Right kidney (tissue), 9 donors: ENCODE data around the gene TMC8.
"Not testable (repeated sequence)": the region's sequence is repeated elsewhere in the genome, so short reads cannot be mapped to it uniquely, and the experiment has no call there.

Experiments
- DNase-seq: peaks from one replicate; pipeline ENCODE4 v3.0.0-alpha.2; 2016
- long read RNA-seq, 8 donors: transcript quantifications; one replicate each; lab custom pipeline, GENCODE V29; 2026

The TMC8 gene
- long read RNA-seq, donor 1: 0 reads
- long read RNA-seq, donor 2: 0 reads
- long read RNA-seq, donor 3: 0 reads
- long read RNA-seq, donor 4: 0 reads
- long read RNA-seq, donor 5: 0 reads
- long read RNA-seq, donor 6: 0 reads
- long read RNA-seq, donor 7: 0 reads
- long read RNA-seq, donor 8: 0 reads

- no peak for DNase-seq
Observed at GRCh38 chr17:78130437-78131101, at the start of gene TMC8. TMC8 (plus strand) TSS chr17:78130771; CDS start chr17:78131589, 818 bp downstream.

GRCh38 chr17:78081551-78081950 lies 49.0 kb upstream of the TMC8 start:
- DNase-seq: no peak

- DNase-seq: not testable (repeated sequence)
Observed at GRCh38 chr17:78082355-78082872, 48.2 kb upstream of the TMC8 start.

- DNase-seq: no peak
Observed at GRCh38 chr17:78082988-78083387, 47.6 kb upstream of the TMC8 start.

GRCh38 chr17:78086740-78087139 lies 43.8 kb upstream of the TMC8 start:
- DNase-seq: no peak

GRCh38 chr17:78088529-78088928 lies 42.0 kb upstream of the TMC8 start:
- DNase-seq: no peak

- DNase-seq: no peak
Observed at GRCh38 chr17:78089576-78090281, 40.8 kb upstream of the TMC8 start.

GRCh38 chr17:78092794-78093324 lies 37.7 kb upstream of the TMC8 start:
- DNase-seq: no peak

GRCh38 chr17:78095035-78095434 lies 35.5 kb upstream of the TMC8 start:
- DNase-seq: no peak

GRCh38 chr17:78096093-78096492 lies 34.5 kb upstream of the TMC8 start:
- DNase-seq: no peak

GRCh38 chr17:78101112-78101511 lies 29.5 kb upstream of the TMC8 start:
- no peak for DNase-seq

- DNase-seq: no peak
Observed at GRCh38 chr17:78101542-78101941, 29.0 kb upstream of the TMC8 start.

- no peak for DNase-seq
Observed at GRCh38 chr17:78103311-78103710, 27.3 kb upstream of the TMC8 start.

GRCh38 chr17:78104540-78104941 lies 26.0 kb upstream of the TMC8 start:
- no peak for DNase-seq

- DNase-seq: no peak
Observed at GRCh38 chr17:78105101-78105500, 25.5 kb upstream of the TMC8 start.

- no peak for DNase-seq
Observed at GRCh38 chr17:78105551-78105950, 25.0 kb upstream of the TMC8 start.

- DNase-seq: no peak
Observed at GRCh38 chr17:78106211-78106610, 24.4 kb upstream of the TMC8 start.

GRCh38 chr17:78107457-78107856 lies 23.1 kb upstream of the TMC8 start:
- DNase-seq: no peak

GRCh38 chr17:78107976-78108725 lies 22.4 kb upstream of the TMC8 start:
- DNase-seq: no peak

- DNase-seq: no peak
Observed at GRCh38 chr17:78108726-78109488, 21.7 kb upstream of the TMC8 start.

- no peak for DNase-seq
Observed at GRCh38 chr17:78109489-78109761, 21.1 kb upstream of the TMC8 start.
